HepG2 (cell line): ENCODE data around the gene NDUFB8. TPM values are rescaled to one million over a fixed set of nuclear protein-coding genes. Genes with fewer than 3 reads are reported as not detected.
A peak's percentile ranks its signal among the peaks of the same experiment; 100 is the strongest.

Experiments
- ATF3 ChIP-seq: sonication (generic); formaldehyde crosslinking; IDR thresholded peaks from 2 replicates; pipeline ENCODE4 v1.4.0; 2020; ENCODE audit warnings: missing genetic modification reagents
- HMGXB3 ChIP-seq: sonication (generic); formaldehyde crosslinking; IDR thresholded peaks from 2 replicates; pipeline ENCODE4 v1.4.0; 2020; ENCODE audit warnings: missing genetic modification reagents, borderline replicate concordance
- HNF1B ChIP-seq: sonication (generic); formaldehyde crosslinking; IDR thresholded peaks from 2 replicates; pipeline ENCODE4 v1.5.1; 2020; ENCODE audit warnings: mild to moderate bottlenecking, moderate library complexity, missing genetic modification reagents
- TFDP1 ChIP-seq: IDR thresholded peaks from 2 replicates; pipeline ENCODE4 v1.6.1; 2016; ENCODE audit warnings: missing compliant biosample characterization, missing genetic modification reagents, borderline replicate concordance
- ZGPAT ChIP-seq: IDR thresholded peaks from 2 replicates; pipeline ENCODE4 v1.6.1; 2016; ENCODE audit warnings: mild to moderate bottlenecking
- ZNF703 ChIP-seq: sonication (generic); formaldehyde crosslinking; IDR thresholded peaks from 2 replicates; pipeline ENCODE4 v1.5.1; 2020; ENCODE audit warnings: missing genetic modification reagents, mild to moderate bottlenecking, moderate library complexity, borderline replicate concordance
- polyA plus RNA-seq, 8 experiments: library from polyadenylated mRNA; depleted of rRNA in 3 of 8; stranded (reverse) in 7 of 8; unstranded in 1 of 8; fragments of >200 nt; fragmentation: Illumina TruSeq in 4 of 8; extraction: Trizol in 4 of 8; gene quantifications; 2 replicates each; pipeline versions ENCODE4 v1.2.1 to v1.2.3, GENCODE V29; 2011 to 2016; ENCODE audit warnings: low read depth in 4 of 8, missing spikeins in 1 of 8, mixed read lengths in 1 of 8; ENCODE audit not compliant: insufficient read depth in 1 of 8
- total RNA-seq, 5 experiments: library from RNA; depleted of rRNA; stranded (reverse); fragments of >200 nt; fragmentation: Illumina TruSeq; extraction: Trizol; gene quantifications; 2 replicates each; pipeline ENCODE4 v1.2.3, GENCODE V29; 2016; ENCODE audit warnings: low read depth in 1 of 5

NDUFB8 gene
- total and polyA plus RNA-seq, 2 of the 13 experiments (the other 11 are each of a cell fraction or from before 2014, with no cell fraction given), result 210 to 216 TPM

GRCh38 chr10:100569687-100570481, 40.2 kb upstream of the NDUFB8 start (continued):
- TF ChIP-seq HNF1B (CRISPR knock-in tag) (peak; percentile 53; the same call in 1 of the 2 replicates), ATF3 (CRISPR knock-in tag) (no peak), ZNF703 (CRISPR knock-in tag) (no peak), ZGPAT (0 out of 2 replicates have a peak, but pooled peaks have one; percentile 23), HMGXB3 (CRISPR knock-in tag) (peak; percentile 56; the same call in 1 of the 2 replicates), TFDP1 (CRISPR knock-in tag) (peak; percentile 12; the same call in 1 of the 2 replicates)
